AG08395 (cell line): ENCODE data around the gene PLEKHA3.
"Not testable (repeated sequence)": the region's sequence is repeated elsewhere in the genome, so short reads cannot be mapped to it uniquely, and the experiment has no call there.

Experiments used
- DNase-seq: peaks from one replicate; pipeline ENCODE4 v3.0.0; 2012; ENCODE audit warnings: mixed read lengths, low spot score

Gene PLEKHA3

DNA sequence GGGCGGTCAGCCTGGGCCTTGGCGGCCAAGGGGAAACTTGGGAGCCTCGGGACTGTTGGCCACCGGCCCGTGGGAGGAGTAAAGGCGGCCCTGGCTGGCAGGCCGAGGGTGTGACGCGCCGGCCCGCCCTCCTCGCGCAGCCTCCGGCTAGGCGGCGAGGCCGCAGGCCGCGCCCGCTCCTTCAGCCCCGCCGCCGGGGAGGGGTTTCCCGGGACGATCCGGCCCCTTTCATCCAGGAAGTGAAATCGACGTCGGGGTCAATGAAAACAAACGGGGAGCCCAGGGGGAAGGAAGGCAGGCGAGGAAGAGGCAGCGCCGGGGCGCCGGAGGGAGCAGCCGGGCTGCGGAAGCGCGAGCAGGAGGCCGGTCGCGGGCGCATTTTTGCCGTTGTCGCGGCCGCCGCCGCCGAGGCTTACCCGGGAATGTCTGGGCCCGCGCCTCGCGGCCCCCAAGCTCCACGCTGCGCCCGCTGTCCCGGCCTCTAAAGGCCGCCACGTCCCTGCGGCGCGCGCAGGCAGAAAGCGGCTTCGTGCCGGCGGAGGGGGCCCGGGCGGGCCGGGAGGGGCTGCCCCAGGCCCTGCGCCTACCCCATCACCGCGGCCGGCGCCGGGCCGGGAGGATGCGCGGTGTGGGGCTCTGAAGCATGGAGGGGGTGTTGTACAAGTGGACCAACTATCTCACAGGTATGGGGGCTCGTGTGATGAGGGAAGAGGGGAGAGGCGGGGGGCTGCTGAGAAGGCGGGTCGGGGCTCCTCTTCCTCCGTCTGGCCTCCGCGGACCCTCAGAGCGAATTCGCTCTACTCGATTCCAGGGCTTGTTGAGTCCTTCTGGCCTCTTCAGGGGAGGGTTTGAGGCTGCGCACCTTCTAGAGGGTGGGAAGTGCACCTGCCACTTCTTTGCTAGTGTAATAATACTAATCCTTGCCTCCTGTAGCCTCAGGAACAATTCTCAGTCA is at the start of gene PLEKHA3:
Gene PLEKHA3, plus strand, starts transcription at position 231 of the 955 bp plus-strand sequence. Its CDS starts 413 bp downstream, at position 644.
- DNase-seq: peak; percentile 98

DNA sequence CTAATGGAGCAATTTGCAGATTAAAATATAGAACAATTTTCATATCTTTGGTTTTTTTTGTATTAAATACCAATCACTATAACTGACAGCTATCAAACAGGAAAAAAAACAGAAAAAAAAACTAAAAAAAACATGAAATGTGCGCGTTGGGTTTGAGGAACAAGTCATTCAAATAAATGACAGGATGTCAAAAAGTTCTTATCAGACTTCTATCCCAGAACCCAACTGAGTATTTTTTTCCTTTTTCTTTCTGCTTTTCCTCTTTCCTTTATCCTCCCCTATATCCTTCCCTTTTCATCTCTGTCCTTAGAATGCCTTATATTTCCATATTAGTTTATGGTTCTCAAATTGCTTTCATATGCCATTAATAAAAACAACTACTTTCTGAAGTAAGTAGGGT is 43.6 kb upstream of the PLEKHA3 start:
- DNase-seq: no peak

DNA sequence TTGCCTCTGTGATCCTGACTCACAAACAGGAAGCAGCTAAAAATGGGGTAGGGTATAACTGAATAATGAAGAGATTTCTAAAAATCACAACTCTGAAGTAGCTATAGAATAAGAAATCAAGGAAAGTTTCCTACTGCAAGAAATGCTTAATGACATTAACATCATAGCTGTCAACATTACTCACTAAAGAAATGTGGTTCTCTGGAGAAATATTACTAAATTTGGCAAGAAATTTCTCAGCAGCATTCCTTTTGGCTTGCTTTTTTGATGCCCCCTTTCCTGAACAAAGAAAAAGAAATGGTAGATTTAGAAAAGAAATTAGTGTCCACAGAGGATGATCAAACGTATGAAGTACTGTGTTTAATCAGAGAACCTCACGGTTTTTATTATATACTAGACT is 38.8 kb upstream of the PLEKHA3 start:
- DNase-seq: no peak

DNA sequence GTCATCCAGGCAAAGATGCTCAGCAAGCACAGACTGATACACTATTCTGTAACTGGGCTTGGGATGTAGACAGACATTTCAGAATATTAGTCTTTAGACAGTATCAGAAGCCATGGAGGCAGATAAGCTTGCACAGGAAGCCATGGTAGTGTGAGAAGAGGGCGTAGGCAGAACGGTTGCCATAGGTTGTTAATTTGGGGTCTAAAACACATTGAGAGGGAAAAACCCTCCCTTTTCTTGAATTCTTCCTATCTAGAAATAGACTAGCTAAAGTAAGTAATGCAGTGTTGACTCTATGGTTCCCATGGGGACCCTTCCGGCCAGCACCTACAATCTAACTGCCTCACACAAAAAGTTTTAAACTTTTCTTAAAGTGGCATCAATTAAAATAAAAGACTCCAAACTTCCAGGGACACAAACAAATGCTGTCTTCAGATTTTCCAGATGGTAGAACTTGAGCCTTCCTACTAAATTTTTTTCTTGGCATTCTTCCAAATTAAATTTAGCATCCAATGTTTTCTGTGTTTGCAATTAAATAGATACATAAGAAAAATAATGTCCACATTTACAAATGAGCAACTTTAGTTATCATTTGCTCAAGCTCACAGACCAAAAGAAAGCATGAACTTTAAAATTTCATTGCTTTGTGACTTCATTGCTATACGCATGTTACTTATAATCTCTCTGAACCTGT is 31.1 kb upstream of the PLEKHA3 start:
- no peak for DNase-seq

DNA sequence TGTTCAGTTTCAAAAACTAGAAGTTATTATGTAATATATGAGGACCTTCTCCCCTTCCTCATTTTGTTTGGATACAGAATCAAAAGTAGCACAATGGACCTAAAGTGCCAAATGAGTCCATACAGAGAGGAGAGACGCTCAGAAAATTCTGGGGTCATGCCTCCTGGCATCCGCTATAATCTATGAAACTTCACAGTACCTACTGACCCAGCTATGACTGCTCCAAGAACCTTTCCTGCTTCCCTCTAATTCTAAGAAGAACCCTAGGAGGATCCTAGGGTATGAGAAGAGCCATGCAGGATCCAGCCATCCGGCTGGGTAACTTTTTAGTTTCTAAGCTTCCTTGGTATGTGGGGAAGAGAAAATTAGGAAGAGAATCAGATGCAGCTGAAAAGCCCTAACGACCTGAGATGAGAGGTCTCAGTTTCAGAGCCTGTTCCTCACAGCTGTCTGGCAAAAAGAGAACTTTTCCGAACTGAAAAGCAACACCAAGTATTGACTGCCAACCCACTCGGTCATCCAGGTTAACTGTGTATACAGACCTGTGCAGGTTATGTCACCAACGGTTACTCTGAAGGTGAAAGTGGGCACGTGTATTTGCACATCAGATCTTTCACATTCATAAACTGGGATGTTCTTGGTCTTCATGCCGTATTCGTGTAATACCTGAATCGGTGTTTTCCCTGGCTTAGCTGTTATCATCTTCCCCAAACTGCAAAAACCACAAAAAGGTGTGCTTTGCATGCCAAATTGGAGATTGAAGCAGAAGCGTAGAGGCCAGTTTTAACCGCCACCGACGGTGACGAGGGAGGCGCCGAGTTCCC is 30.3 kb upstream of the PLEKHA3 start:
- peak; percentile 5 for DNase-seq

GRCh38 chr2:178450524-178450773 is 29.8 kb upstream of the PLEKHA3 start:
- no peak for DNase-seq

GRCh38 chr2:178450774-178451525 is 29.3 kb upstream of the PLEKHA3 start, which contains the start of the genes PJVK and PRKRA:
Gene PJVK (plus strand): TSS chr2:178451378. CDS start chr2:178453410, 2,032 bp downstream.
Gene PRKRA (minus strand): TSS chr2:178451175. CDS start chr2:178451030, 145 bp downstream.
- DNase-seq: peak; percentile 98

- DNase-seq: no peak
Observed at GRCh38 chr2:178452334-178452733, 27.9 kb upstream of the PLEKHA3 start.

- DNase-seq: no peak
Observed at GRCh38 chr2:178452870-178453269, 27.4 kb upstream of the PLEKHA3 start.

DNA sequence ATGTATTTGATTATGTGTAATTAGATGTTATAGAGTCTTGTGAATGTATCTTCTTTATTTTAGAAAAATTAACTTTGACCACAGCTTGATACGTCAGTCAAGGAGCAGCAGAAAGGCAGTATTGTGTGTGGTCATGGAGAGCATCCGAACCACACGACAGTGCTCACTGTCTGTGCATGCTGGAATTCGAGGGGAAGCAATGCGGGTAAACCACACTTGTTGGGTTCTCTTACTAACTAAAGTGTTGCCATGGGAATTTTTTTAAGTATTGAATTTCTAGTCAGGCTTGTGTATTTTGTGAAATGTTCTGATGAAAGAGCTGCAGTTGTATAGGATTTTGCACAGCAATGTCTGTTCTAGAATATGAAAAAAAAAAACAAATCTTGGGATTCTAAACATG is 24.3 kb upstream of the PLEKHA3 start:
- DNase-seq: no peak

GRCh38 chr2:178457390-178457886 is 22.8 kb upstream of the PLEKHA3 start:
- no peak for DNase-seq

DNA sequence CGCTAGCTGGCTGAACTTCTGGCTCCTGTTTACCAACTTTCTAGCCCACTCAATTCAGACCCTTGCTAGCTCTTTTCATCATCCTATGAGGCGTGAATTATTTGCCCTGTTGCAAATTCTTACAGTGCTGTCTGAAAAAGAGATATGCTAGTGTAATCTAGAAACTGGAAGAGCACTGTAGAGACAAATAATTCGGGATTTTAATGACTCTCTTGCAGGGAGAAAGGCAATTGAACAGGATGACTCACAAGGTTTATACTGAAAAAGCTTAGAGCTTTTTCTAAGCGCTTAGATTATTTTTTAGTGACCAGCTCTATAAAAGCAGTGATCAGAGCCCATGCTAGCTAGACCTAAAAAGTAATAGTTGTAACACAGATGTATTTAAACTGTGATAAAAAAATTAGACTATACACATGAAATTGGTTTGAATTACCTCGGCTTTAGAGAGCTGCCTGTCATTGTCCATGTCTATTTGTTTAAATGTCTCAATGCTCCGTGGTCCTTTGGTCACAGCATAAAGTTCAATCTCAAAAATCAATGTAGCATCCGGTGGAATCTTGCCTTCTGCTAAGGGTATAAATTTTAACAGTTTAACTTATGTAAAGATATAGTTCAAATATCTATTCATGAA is 10.9 kb upstream of the PLEKHA3 start:
- no peak for DNase-seq

DNA sequence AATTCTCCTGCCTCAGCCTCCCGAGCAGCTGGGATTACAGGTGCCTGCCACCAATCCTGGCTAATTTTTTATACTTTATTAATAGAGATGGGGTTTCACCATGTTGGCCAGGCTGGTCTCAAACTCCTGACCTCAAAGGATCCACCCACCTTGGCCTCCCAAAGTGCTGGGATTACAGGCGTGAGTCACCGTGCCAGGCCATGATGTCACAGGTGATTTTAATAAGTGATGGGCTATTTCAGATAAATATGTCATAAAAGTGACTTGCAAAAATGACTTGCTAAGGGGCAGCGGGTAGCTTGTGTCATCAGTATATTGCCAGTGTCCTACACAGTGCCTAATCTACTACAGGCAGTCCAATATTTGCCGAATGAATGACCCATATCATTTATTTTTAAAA is 8.9 kb upstream of the PLEKHA3 start:
- DNase-seq: not testable (repeated sequence)

DNA sequence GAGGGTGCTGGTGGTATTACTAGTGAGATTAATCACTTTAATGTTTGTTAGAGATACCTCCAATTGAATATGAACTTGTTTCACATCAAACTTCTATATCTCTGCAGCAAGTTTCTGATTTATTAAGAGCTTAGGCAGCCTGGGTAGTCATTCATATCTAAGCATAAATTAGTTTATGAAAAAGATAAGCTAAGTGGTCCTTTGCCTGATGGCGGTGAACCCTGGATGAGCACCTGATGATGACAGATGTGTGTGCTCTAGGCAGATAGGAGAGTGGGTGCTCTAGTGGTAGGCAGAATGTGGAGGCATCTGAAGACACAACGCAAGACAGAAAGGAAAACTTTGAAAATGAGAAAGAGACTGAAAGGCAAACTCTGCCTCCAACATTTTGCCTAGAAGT is 6.9 kb upstream of the PLEKHA3 start:
- DNase-seq: no peak

DNA sequence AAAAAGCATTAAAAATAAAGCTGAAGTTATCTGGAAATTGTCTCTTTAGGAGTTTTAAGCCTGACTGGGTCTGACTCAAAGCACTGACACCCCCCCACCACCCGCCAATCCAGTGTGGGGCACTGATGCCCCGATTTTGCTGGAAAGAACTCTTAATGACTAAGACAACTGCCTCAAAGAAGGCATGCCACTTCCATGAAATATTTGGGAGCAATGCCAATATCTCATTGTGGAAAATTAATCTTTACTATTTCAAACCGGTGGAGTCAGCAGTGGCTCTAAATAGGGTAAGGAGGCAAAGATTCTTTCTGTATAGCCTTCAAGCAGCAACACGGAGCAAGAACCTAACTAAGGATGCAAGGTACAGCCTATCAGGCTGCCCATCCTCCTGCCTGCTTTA is 6.3 kb upstream of the PLEKHA3 start:
- peak; percentile 20 for DNase-seq

- no peak for DNase-seq
Observed at GRCh38 chr2:178474560-178474959, 5.7 kb upstream of the PLEKHA3 start.

DNA sequence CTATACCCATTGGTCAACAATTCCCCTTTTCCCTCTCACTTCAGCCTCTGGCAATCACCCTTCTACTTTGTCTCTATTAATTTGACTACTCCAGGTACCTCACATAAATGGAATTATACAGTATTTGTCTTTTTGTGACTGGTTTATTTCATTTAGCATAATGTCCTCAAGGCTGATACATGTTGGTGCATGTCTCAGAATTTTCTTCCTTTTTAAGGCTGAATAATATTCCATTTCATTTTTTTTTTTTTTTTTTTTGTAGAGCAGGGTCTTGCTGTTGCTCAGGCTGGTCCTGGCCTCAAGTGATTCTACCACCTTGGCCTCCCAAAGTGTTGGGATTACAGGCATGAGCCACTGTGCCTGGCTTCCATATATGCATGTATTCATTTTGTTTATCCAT is 3.8 kb upstream of the PLEKHA3 start:
- DNase-seq: no peak

DNA sequence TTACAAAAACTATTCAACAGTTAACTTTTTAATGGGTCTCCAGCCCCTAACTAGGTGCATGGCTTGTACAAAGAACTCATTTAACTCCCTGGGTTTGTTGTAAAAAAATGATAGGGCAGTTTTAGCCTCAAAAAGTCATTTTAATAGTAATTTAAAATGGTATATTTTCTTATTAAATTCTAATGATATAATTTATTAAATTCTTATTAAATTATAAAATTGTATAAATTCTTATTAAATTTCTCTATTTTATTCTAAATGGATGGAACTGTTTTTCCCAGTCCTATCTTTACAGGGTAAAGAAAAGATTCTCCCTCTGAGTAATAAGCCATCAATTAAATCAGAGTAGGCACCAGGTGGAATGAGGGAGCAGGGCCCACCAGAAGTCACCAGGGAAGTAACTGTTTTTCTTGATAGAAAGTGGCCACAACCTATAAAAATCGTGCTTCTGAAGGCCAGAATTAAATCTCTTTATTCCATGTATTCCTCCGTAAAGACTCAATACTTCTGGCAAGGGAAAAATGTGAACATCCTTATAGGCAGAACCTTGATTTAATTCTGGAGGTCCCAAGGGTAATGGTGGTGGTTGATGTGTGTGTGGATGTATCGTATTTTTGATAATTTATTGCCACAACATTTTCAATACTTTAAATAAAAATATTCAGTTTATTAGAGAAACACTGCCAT is 2.7 kb upstream of the PLEKHA3 start:
- no peak for DNase-seq

DNA sequence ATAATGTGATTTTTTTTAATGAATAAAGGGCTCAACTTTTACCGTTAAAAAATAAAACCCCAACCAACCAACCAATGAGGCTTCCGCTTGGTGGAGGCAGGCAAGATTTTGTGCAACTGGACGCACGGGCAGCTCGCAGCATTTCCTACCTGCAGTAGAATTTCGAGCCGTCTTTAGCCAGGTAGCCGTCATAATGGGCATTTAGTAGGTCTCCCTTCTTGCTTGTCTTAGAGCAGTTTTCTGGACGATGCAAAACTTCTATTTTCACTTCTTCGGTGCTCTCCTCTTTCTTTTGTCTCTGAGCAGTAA is 2.2 kb upstream of the PLEKHA3 start:
- no peak for DNase-seq

GRCh38 chr2:178478439-178479274 is 1.6 kb upstream of the PLEKHA3 start, which contains the start of gene FKBP7:
Gene FKBP7 (minus strand): TSS chr2:178478600. CDS start chr2:178478499, 101 bp downstream.
- DNase-seq: peak; percentile 89
